Vagina (tissue), 2 donors: ENCODE results near the gene ZC3H12D. TPM values are rescaled to one million over a fixed set of nuclear protein-coding genes. Genes with fewer than 3 reads are reported as not detected.
"Not testable (repeated sequence)": the region's sequence is repeated elsewhere in the genome, so short reads cannot be mapped to it uniquely, and the experiment has no call there.

Experiments used
- DNase-seq, 2 donors: peaks; one replicate each; pipeline ENCODE4 v3.0.0-alpha.2; 2017; ENCODE audit errors: extremely low spot score in 2 of 2
- H3K27ac ChIP-seq: fragments of 200-600 bp; sonication (generic); one replicate; pipeline ENCODE4 v1.5.1; 2019
- H3K27me3 ChIP-seq: fragments of 200-600 bp; sonication (generic); one replicate; pipeline ENCODE4 v1.5.1; 2019
- H3K36me3 ChIP-seq, 2 donors: fragments of 200-600 bp; sonication (generic); one replicate each; pipeline ENCODE4 v1.5.1; 2017 to 2019
- H3K4me1 ChIP-seq: fragments of 200-600 bp; sonication (generic); one replicate; pipeline ENCODE4 v1.5.1; 2019
- H3K4me3 ChIP-seq, 2 donors: fragments of 200-600 bp; sonication (generic); 1 replicate in 1 of 2; 2 replicates in 1 of 2; pipeline ENCODE4 v1.5.1; 2016 to 2019
- H3K9me3 ChIP-seq: fragments of 200-600 bp; sonication (generic); one replicate; pipeline ENCODE4 v1.5.1; 2019
- POLR2A ChIP-seq, 2 donors: fragments of 450-650 bp; IDR thresholded peaks; one replicate each; pipeline ENCODE4 v1.6.1; 2017; ENCODE audit warnings: antibody characterized with exemption in 2 of 2, mild to moderate bottlenecking in 2 of 2, moderate library complexity in 2 of 2
- POLR2AphosphoS5 ChIP-seq, 2 donors: sonication (generic); formaldehyde crosslinking; IDR thresholded peaks; one replicate each; pipeline ENCODE4 v1.9.0; 2017; ENCODE audit warnings: antibody characterized with exemption in 2 of 2, mild to moderate bottlenecking in 2 of 2, low read depth in 1 of 2; ENCODE audit not compliant: insufficient read depth in 1 of 2
- intact Hi-C: fragments of 100-400 bp; cut with DNase I; formaldehyde crosslinking; loops from one replicate; pipeline ENCODE4 v1.15.1; 2023
- total RNA-seq: library from RNA; depleted of rRNA; stranded (reverse); fragments of >200 nt; gene quantifications from one replicate; pipeline ENCODE4 v1.2.3, GENCODE V29; 2016
- TF ChIP-seq, protein P1 (sequence below), 3 experiments: fragments of 450-650 bp in 2 of 3; fragments of 200-600 bp in 1 of 3; sonication (generic) in 1 of 3; IDR thresholded peaks; one replicate each; pipeline ENCODE4 v1.5.1; 2017 to 2019; ENCODE audit warnings: antibody characterized with exemption in 3 of 3, mild to moderate bottlenecking in 2 of 3, moderate library complexity in 2 of 3

The ZC3H12D gene
- total RNA-seq, 1 donor from 2014 or later, result 2.2 TPM

DNA sequence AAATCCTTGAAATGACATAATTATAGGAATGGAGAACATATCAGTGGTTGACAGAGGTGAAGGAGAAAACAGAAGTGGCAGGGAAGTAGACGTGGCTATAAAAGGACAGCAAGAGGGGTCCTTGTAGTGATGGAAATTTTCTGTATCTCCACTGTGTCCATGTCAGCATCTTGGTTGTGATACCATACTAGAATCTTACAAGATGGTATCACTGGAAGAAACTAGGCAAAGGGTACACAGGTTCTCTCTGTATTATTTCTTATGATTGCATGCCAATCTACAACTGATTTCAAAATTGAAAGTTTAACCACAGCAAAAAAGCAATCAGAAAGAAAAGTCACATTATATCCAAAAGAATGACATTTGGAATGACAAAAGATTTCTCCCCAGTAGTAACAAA lies 16.4 kb upstream of the ZC3H12D start:
- TF ChIP-seq, protein P1, sequence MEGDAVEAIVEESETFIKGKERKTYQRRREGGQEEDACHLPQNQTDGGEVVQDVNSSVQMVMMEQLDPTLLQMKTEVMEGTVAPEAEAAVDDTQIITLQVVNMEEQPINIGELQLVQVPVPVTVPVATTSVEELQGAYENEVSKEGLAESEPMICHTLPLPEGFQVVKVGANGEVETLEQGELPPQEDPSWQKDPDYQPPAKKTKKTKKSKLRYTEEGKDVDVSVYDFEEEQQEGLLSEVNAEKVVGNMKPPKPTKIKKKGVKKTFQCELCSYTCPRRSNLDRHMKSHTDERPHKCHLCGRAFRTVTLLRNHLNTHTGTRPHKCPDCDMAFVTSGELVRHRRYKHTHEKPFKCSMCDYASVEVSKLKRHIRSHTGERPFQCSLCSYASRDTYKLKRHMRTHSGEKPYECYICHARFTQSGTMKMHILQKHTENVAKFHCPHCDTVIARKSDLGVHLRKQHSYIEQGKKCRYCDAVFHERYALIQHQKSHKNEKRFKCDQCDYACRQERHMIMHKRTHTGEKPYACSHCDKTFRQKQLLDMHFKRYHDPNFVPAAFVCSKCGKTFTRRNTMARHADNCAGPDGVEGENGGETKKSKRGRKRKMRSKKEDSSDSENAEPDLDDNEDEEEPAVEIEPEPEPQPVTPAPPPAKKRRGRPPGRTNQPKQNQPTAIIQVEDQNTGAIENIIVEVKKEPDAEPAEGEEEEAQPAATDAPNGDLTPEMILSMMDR (IDR thresholded peaks at IDR 0.05), result no peak
- TF ChIP-seq POLR2A (IDR thresholded peaks at IDR 0.05) (no peak), POLR2AphosphoS5 (IDR thresholded peaks at IDR 0.05; ENCODE audit: insufficient read depth in 1 of 2, low read depth in 1 of 2) (no peak)
- intact Hi-C loops, result no loop called here
- Histone ChIP-seq H3K9me3 (no peaks in the 10 kb centered on the region), H3K4me3 (no peak overlapping the region), H3K27ac (no peak overlapping the region), H3K27me3 (no peaks in the 10 kb centered on the region), H3K4me1 (no peaks in the 10 kb centered on the region), H3K36me3 (no peaks in the 10 kb centered on the region)
- DNase-seq, result no peak

DNA sequence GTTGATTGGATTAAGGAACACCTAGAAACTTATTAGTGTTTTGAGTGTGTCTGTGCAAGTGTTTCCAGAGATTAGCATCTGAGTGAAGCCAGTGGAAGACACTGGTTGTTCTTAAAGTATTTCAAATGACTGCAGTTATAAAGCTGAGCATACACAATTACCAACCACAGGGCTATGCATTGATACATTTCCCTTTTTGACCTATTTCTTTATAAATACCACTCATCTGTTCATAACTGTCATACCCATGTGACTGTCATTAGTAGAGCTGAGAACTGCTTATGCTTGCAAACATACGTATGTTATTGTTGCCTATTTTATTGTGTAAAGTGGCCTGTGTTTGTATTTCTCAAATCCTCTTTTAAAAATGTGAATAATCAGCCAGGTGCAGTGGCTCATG lies 15.3 kb upstream of the ZC3H12D start:
- no peaks in the 10 kb centered on the region for H3K9me3 ChIP-seq
- TF ChIP-seq, protein P1 (IDR thresholded peaks at IDR 0.05), result no peak
- TF ChIP-seq POLR2AphosphoS5 (IDR thresholded peaks at IDR 0.05; ENCODE audit: insufficient read depth in 1 of 2, low read depth in 1 of 2), result no peak
- no peak for TF ChIP-seq POLR2A (IDR thresholded peaks at IDR 0.05)
- H3K4me1 ChIP-seq, result no peaks in the 10 kb centered on the region
- no peak for DNase-seq
- no peaks in the 10 kb centered on the region for H3K36me3 ChIP-seq
- H3K27me3 ChIP-seq, result no peaks in the 10 kb centered on the region
- no peak overlapping the region for H3K4me3 ChIP-seq
- intact Hi-C loops, result no loop called here
- no peak overlapping the region for H3K27ac ChIP-seq

DNA sequence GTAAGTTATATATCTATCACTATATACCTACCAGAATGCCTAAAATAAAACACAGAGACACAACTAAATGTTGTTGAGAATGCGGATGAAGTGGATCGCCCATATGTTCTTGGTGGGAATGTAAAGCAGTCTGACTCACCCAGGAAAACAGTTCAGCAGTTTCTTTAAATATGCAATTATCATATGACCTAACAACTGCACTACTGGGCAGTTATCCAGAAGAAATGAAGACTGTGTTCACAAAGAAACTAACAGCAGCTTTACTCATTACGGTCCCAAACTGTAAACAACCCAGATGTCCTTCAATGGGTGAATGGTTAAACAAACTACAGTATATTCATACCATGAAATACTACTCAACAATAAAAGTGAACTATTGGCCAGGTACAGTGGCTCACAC lies 14.3 kb upstream of the ZC3H12D start:
- intact Hi-C loops, result no loop called here
- H3K4me1 ChIP-seq, result no peaks in the 10 kb centered on the region
- H3K9me3 ChIP-seq, result no peaks in the 10 kb centered on the region
- no peaks in the 10 kb centered on the region for H3K27me3 ChIP-seq
- no peak for DNase-seq
- TF ChIP-seq POLR2A (IDR thresholded peaks at IDR 0.05) (no peak), POLR2AphosphoS5 (IDR thresholded peaks at IDR 0.05; ENCODE audit: insufficient read depth in 1 of 2, low read depth in 1 of 2) (no peak)
- TF ChIP-seq, protein P1 (IDR thresholded peaks at IDR 0.05), result no peak
- H3K27ac ChIP-seq, result no peak overlapping the region
- no peak overlapping the region for H3K4me3 ChIP-seq
- H3K36me3 ChIP-seq, result no peaks in the 10 kb centered on the region

DNA sequence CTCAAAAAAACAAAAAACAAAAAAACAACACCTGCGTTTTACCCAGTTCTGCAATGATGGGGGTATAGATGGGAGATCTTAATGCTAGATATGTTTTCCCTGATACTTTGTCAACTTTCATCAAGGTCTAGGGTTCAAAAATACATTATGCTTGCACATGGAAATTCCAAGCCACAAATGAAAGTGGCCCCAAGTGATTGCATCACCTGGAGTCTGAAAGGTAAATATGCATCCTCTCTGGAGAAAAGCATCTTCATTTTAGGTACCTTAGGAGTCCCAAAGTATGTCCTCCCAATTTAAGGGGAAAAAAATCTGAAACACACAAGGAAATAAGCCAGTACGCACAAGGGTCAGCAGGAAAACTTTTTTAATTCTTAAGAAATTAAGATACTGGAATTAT lies 12.6 kb upstream of the ZC3H12D start:
- H3K9me3 ChIP-seq, result no peaks in the 10 kb centered on the region
- H3K27me3 ChIP-seq, result no peaks in the 10 kb centered on the region
- no peak overlapping the region for H3K27ac ChIP-seq
- TF ChIP-seq, protein P1 (IDR thresholded peaks at IDR 0.05), result no peak
- no peak for TF ChIP-seq POLR2AphosphoS5 (IDR thresholded peaks at IDR 0.05; ENCODE audit: insufficient read depth in 1 of 2, low read depth in 1 of 2)
- TF ChIP-seq POLR2A (IDR thresholded peaks at IDR 0.05), result no peak
- no peaks in the 10 kb centered on the region for H3K36me3 ChIP-seq
- intact Hi-C loops, result no loop called here
- no peak for DNase-seq
- H3K4me1 ChIP-seq, result no peaks in the 10 kb centered on the region
- H3K4me3 ChIP-seq, result no peak overlapping the region

DNA sequence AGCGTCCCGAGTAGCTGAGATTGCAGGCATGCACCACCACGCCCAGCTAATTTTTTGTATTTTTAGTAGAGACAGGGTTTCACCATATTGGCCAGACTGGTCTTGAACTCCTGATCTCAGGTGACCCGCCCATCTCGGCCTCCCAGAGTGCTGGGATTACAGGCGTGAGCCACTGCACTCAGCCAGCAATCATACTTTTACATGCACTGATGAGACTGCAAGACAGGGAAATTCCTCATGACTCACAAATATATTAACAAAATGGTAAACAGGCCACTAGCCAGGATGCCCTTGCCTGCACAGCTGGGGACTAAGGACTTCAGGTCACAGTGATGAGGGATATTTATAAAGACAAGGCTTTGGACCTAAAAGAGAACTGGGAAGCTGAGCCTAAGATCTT lies 11.8 kb upstream of the ZC3H12D start:
- H3K27me3 ChIP-seq, H3K9me3 ChIP-seq, intact Hi-C loops, H3K4me1 ChIP-seq, H3K27ac ChIP-seq, H3K4me3 ChIP-seq, H3K36me3 ChIP-seq, DNase-seq: not testable (repeated sequence)

DNA sequence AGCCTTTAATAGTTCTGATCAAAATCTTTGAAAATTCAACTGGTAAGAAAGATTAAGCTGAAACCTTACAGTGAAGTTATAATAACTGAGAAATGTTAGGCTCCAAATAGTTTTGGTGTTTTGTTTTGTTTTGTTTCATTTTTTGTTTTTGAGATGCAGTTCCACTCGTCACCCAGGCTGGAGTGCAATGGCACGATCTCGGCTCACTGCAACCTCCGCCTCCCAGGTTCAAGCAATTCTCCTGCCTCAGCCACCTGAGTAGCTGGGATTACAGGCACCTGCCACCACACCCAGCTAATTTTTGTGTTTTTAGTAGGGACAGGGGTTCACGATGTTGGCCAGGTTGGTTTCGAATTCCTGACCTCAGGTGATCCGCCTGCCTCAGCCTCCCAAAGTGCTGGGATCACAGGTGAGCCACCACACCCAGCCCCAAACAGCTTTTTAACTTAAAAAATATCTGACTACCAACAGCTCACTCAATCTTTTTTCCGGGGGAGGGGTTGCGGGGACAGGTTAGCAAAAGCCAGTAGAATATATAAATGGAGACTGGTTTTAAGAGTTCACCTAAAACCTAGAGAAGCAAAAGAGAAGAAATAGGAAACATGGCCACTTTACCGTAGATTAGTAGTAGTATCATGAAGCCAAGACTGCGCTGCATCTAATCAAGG lies 10.7 kb upstream of the ZC3H12D start:
- H3K27ac ChIP-seq, H3K27me3 ChIP-seq, H3K4me1 ChIP-seq, H3K36me3 ChIP-seq, H3K9me3 ChIP-seq, H3K4me3 ChIP-seq, DNase-seq, intact Hi-C loops: not testable (repeated sequence)

DNA sequence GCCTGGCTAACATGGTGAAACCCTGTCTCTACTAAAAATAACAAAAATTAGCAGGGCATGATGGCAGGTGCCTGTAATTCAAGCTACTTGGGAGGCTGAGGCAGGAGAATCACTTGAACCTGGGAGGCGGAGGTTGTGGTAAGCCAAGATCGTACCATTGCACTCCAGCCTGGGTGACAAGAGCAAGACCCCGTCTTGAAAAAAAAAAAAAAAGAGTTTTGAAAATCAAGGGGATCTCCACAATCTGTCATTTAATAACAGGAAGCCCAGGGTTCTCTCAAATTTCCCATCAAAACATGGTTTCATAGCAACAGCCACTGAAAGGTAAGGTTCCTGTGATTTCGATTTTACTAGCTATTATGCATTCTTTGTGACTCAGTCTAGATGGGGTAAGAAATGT lies 10.0 kb upstream of the ZC3H12D start:
- H3K36me3 ChIP-seq, H3K9me3 ChIP-seq, H3K4me3 ChIP-seq, H3K27me3 ChIP-seq, H3K4me1 ChIP-seq, DNase-seq, intact Hi-C loops, H3K27ac ChIP-seq: not testable (repeated sequence)
